ENCODE measurements around the gene SEC61A2. TPM values are rescaled to one million over a fixed set of nuclear protein-coding genes. Genes with fewer than 3 reads are reported as not detected.
"Not testable (repeated sequence)": the region's sequence is repeated elsewhere in the genome, so short reads cannot be mapped to it uniquely, and the experiment has no call there.

Gene SEC61A2
- total RNA-seq, 1 donor from 2014 or later, result 52.7 TPM

DNA sequence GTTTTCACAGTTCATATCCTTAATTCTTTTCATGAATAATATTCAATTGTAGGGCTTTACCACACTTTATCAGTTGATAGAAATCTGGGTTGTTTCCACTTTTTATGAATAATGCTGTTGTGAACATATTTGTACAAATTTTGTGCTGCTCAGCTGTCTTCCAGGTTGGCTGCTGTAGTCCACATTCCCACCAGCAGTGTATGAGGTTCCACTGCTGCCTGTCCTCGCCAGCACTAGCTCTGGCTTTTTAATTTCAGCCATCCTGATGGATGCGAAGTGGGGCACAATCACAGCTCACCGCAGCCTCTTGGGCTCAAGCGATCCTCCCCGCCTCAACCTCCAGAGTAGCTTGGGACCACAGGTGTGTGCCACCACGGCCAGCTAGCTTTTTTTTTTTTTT, 33.5 kb downstream of the SEC61A2 start:
- no peak for DNase-seq

DNA sequence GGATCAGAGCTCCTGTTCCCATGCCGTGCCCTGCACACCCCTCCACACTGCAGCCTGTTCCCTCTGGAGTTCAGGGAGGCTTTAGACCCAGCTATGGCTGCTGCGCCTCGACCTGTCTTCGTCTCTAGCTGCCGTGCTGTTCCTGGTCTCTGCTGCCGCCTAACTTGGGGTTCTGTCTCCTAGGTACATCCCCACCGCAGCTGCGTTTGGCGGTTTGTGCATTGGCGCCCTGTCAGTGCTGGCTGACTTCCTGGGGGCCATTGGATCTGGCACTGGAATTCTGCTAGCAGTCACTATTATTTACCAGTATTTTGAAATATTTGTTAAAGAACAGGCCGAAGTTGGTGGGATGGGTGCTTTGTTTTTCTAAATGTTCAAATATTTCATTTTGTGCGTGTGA, 34.6 kb downstream of the SEC61A2 start:
- DNase-seq, result no peak

DNA sequence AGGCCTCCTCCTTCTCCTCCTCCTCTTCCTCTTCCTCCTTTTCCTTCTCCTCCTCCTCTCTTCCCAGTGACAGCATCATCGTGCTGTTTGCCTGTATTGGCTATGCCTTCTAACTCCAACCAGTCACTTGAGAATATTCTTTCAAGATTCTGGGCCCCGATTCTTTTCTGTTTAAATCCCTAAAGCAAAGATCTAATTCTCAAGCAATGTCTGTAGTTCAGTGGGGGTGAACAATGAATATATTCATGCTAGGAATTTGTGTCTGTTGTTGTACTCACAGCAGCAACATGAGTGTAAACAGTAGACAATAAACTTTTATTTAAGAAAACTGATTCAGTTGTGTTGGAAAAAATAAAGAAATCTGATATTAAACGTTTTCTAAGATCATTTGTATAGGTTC, 35.6 kb downstream of the SEC61A2 start:
- DNase-seq, result no peak

DNA sequence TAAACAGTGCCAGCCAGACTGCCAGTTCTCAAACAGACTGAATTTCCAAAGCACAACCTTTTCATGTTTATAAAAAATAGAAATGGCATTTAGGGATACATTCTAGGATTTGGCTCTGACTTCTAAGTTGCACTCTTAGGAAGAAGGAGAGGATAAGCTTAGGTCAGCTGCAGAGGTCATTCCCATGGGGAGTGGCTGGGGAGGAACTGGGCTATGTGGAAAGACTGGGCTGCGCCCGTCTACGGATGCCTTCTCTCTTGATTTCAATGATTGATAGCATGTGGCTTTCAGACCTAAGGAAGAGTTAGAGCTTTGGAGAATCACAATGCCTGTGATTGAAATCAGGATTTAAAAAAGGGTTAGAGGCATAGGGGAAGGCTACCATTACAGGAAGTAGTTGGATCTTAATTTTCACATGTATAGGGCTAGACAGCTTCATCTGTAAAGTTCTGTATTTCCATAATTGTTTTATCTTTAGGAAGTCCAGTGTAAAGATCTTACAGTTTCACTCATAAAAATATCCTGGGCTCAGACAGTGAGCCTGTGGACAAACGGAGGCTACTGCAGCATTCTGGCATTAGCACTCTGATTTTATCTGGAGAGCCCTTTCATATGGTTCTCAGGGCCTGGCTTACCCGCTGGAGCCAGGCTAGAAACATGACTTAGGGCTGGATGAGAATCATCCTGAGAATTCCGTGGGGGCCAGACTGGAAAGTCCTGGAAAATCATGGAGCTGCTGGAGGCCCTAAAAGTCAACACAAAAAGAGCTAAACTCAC, 36.7 kb downstream of the SEC61A2 start:
- no peak for DNase-seq

DNA sequence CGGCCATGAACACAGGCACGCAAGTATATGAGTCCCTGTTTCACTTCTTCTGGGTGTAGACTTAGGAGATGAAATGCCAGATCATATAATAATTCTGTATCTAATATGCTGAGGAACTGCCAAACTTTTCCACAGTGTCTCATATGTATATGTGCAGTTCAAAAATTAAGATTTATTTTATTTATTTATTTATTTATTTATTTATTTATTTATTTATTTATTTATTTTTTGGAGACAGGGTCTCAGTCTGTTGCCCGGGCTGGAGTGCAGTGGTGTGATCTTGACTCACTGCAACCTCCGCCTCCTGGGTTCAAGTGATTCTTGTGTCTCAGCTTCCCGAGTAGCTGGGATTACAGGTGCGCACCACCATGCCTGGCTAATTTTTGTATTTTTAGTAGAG, 42.0 kb downstream of the SEC61A2 start:
- not testable (repeated sequence) for DNase-seq

DNA sequence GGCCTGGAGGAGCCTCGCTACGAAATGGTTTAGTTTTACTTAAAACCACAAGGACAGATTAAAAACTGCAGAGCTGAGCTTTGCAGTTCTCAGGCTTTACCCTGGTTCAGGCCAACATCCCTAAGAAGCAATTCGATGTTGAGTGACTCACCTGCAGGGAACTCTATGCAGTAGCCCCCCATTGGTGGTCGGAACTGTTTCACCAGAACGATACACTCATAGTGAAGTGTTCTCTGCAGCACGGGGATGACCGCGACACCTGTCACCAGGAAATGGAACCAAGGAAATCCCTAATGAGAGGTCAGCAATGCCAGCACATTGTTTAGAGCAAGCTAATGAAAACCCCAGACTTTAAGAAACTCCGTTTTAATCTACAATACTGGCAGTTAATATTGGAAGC, 48.2 kb downstream of the SEC61A2 start:
- no peak for DNase-seq

DNA sequence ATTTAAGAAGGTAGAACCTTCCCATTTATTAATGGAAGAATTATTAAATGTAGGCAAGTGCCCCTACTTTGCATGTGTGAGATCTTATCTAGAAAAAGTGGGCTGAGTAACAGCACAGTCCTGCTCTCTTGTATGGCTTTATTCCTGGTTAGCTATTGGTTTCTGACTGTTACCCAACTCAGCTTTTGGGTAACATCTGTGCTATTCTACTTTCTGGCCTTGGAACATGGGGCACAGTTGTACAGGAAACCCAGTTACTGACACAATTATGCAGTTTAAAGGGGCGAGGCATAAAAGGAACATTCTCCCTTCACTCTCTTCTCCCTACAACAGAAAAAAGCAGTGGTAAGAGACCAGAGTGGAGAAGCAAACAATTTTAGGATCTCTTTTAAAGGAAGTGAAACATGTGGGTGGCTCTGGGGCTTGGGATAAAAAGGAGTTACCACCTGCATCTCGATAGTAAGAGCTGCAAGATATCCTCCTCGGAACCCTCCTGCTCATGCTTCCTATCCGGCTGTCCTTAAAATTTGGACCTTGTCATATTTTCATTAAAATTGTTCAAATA, 50.2 kb downstream of the SEC61A2 start:
- DNase-seq, result no peak

DNA sequence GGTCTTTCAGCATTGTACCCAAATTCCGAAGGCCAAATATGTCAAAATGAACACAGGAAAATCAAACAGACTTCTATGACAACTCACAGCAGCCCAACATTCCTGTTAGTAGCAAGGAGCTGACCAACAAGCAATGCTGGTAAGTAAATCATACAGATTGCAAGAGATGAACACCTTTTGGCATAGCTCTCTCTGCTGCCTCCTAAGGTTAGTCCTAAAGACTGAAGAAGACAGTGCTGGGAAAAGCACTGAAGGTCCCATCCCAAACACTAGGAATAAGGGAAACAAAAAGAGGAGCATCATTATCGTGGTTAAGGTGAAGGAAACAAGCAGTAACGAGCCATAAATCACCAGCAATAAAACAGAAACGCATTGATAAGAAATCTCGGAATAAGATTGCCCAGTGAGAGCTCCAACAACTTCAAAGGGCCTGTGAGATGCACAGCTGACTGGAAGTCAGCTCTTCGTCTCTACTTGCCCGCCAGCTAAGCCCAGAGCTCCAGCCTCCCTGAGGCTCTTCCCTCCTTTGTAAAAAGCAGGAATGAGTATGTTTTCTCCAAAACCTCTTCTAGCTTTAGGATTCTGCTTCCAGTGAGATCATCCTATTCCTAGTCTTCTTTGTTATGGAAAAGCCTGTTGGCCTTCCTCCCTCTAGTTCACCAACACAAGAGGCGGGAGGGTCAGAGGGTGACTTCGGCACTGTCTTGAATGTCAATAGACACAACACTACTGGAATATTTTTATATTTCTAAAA, 50.9 kb downstream of the SEC61A2 start:
- no peak for DNase-seq

DNA sequence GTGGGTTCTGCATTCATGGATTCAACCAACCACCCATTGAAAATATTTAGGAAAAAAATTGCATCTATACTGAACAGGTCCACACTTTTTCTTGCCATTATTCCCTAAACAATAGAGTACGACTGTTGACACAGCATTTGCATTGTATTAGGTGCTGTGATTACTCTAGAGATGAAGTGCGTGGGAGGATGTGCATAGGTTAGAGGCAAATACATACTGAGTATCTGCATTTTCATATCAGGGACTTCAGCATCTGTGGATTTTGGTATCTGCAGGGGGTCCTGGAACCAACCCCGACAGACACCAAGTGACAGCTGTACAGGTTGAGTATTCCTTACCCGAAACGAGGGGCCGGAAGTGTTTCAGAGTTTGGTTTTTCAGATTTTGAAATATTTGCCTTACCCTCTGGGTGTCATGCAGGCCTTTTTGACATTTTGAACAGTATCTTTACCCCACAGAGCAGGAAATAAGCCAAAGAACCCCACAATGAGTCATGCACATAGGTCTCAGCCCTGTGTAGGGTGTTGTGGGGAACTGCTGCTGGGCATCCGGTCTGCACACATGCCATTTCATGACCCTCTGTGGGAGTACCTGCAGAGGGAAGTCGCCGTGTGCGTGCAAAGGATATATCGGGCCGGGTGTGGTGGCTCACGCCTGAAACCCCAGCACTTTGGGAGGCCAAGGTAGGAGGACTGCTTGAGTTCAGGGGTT, 51.7 kb downstream of the SEC61A2 start:
- no peak for DNase-seq

DNA sequence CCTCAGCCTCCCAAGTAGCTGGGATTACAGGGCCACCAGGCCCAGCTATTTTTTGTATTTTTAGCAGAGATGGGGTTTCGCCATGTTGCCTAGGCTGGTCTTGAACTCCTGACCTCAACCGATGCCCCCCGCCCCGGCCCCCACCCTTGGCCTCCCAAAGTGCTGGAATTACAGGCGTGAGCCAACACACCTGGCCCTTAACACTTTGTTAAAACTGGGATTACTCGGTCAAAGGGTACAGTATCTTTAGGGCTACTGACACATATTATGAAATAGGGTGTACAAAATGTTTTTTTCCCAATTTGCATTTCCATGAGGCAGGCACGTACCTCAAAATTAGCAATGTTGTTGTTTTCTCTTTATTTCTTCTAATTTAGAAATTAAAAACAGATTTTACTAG, 54.7 kb downstream of the SEC61A2 start:
- DNase-seq, result no peak

DNA sequence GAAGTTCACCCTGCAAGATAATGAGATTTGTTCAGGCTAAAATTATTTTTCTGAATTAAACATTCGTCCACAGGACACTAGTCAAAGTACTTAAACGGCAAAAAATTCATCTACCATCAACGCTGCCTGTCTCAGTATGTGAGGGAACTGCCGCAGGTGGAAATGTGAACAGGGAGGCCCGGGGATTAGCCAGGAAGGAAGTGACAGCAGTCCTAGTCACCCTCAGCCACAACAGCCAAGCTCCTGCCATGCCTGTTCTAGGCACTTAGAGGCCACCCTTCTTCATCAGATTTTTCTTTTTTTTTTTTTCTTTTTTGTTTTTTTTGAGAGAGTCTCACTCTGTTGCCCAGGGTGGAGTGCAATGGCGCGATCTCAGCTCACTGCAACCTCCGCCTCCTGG, 56.8 kb downstream of the SEC61A2 start:
- no peak for DNase-seq

DNA sequence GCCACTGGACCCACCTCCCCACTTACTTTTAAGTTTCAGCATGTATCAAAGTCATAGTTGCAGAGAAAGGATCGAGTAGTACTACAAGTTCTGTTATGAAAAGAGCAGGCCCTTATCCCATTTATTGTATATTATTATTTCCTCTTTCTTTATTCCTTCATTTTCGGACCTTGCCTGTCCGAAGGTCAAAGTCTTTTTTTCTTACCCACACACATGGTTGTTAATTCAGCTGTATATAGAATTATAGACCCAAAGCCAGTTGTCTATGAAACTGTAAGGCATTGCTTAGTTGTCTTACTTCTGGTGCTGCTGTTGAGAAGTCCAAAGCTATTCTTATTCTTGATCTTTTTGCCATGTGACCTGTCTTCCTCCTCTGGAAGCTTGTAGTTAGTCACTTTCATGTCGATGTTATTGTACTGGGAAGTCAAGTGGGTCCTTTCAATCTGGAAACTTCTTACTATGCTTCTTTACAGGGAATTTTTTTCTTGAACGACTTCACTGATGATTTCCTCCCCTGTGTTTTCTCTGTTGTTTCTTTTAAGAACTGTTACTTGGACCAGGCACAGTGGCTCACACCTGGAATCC, 57.9 kb downstream of the SEC61A2 start:
- DNase-seq, result no peak

DNA sequence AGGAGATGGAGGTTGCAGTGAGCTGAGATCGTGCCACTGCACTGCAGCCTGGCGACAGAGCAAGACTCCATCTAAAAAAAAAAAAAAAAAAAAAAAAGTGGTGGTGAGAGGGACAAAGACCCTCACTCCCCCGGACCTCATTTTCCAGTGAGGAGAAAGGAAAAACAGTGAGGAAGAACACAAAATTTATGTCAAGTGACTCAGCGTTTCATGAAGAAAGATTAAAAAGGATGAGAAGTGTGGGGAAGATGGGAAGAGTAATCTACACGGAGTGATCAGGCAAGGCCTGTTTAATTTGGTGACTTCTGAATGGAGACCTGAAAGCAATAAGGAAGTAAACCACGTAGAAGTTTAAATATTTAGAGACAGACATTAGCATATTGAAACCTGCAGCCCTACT, 59.2 kb downstream of the SEC61A2 start:
- DNase-seq, result no peak

DNA sequence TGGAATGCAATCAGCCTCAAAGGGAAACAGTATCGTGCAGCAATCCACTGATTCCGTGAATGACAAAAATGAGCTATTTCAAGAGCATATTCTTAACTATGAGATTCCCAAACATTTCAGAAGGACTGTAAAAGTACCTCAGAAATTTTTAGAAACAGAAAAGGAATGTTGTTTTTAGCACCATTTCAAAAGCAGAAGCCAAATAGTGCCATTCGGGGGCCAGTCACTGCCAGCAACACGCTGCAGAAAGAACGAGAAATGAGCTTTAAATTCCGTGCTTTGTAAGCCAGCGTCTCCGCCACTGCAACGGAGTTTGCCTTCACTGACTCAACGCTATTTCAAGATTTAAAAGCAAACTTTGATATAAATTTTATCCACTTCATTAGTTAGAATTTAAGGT, 59.9 kb downstream of the SEC61A2 start:
- no peak for DNase-seq

DNA sequence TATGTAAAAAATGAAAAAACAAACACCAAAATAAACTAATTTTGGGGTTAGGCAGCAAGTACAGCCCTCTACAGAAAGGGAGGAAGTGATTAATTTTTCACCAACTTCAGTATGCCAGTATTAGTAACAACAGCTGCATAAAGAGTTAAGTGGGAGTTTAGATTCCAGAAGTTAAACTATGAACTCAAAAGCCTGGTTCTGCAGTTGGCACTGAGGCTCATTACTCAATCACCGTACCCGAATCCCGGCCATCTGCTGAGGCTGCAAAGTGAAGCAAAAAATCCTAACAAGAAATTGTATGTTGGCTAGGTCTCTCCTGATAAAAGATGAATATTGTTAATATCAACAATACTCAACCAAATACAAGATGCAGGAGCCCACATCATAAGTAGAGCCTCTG, 62.2 kb downstream of the SEC61A2 start:
- no peak for DNase-seq

DNA sequence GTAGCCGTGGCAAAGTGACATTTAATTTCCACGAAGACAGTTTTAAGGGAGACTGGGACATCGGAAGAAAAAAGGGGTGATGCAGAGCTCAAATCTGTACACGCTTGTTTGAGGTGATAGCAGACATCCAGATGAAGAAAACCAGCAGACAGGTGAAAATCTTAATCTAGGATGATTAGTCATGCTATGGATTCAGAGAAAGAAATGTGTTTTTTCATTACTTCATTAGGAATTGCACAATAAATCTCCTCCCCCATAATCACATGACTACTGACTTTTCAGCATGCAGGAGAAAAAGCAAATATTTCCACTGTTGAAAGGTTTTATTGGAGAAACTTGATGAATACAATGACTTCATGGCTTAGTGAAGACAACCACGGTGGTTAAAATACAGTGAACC, 63.7 kb downstream of the SEC61A2 start:
- no peak for DNase-seq

DNA sequence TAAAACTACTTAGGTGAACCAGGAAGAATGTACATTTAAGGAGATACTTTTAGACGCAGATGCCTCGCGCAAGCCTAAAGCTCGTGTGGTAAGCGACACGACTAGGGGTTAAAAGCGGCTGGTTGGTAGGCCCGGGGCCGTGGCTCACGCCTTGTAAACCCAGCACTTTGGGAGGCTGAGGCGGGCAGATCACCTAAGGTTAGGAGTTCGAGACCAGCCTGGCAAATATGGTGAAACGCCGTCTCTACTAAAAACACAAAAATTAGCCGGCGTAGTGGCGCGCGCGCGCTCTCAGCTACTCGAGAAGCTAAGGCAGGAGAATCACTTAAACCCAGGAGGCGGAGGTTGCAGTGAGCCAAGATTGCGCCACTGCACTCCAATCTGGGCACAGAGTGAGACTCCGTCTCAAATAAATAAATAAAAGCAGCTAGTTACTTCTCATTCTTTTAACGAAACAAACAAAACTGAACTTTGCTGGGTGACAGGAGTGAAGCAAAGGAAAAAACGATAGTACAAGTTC, 65.3 kb downstream of the SEC61A2 start:
- DNase-seq, result peak; percentile 15

DNA sequence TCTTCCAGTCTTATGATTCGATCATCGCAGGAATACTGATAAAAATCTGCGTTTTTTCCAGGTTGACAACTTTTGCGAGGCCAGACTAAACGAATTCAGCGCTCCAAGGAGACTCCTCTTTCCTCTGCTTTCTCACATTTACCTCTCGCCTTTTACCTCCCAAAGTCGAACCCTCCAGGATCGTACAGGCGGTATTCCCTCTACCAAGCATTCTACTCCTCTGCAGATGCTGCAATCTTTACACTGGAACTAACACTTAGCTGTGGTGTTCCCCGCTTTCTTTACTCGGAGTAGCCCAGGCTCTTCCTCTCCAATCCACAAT, 65.8 kb downstream of the SEC61A2 start:
- no peak for DNase-seq

DNA sequence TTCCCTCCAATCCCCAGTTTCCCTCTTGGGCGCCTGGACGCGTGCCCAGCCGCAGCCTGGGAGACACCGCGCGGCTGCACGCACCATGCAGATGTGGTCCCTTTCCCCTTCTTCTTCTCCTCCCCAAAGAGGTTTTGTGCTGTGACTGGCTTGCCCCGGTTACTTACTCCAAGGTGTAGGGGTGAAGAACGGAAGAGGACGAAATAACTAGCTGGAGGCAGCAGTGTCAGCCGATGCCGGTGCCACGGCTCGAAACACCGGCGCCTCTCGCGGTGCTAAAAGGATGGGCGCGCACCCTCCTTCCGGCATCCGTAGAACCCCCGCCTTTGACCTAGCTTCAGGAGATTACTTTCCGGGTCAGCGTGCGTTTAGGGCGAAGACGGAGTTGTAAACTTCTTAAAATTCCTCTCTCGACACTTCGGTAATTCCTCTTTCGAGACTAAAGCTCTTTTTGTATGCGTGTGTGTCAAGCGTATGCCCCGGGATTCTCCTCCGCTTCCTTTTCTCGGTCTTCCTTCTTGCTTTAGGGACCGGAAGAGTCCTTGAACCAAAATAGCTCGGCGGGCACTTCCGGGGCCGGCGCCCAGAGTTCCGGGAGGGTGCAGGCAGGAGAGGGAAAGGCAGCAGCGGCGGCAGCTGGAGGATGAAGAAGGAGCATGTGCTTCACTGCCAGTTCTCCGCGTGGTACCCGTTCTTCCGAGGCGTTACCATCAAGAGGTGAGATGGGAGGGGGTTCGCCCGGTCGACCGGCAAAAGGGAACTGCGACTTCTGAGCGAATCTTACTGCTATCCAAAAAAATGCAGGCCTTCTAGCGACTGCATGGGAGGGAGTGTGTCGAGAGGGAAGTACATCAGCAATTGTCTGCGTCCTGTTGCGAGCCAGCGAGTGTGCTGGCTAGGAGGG, 66.4 kb downstream of the SEC61A2 start, which contains the start of the genes CDC123 and NUDT5:
Gene CDC123 (plus strand): TSS at position 586 of the 904 bp plus-strand sequence. CDS start 58 bp downstream, at position 644.
Gene NUDT5 (minus strand): TSS at position 289 of the 904 bp plus-strand sequence. CDS start 9,600 bp downstream, outside the sequence.
- DNase-seq, result peak; percentile 88

DNA sequence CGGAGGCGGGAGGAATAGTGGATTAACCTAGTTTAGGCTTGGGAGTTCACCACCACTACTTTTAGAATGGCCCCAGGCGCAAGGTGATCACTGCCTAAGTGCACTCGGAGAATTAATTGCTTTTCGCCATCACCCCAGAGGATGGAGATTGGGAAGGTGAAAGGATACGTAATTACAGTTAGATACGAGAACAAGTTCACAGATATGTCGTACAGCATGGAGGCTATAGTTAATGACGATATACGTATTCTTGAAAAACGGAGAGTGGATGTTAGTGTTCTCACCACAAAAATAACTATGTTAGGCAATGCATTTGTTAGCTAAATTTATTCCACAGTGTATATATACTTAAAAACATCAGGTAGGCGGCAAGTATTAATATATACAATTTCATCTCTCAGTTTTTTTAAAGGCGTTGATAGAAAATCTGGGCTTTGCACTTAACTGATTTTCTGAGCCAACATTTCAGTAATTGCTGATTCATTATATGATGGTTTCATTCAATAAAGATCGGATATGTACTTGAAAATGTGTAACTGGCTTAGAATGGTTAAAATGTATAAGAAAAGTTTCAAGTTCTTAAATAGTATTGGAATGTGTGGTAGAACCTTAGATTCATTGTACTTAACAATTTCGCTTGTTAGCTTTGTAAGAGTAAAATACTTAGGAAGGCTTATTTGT, 67.2 kb downstream of the SEC61A2 start:
- no peak for DNase-seq

Measured in occipital lobe (tissue), 2 donors.